Aorta (tissue), 5 donors: ENCODE data around the gene EPHA6. TPM values are rescaled to one million over a fixed set of nuclear protein-coding genes. Genes with fewer than 3 reads are reported as not detected.

Experiments used
- ATAC-seq: fragments of 200-7000 bp; cut with Tn5 transposase; one replicate; pipeline ENCODE4 v1.9.1; 2022; ENCODE audit warnings: moderate library complexity; ENCODE audit not compliant: low FRiP score
- DNase-seq, 2 donors: peaks; one replicate each; pipeline ENCODE4 v3.0.0-alpha.2; 2020
- H3K27ac ChIP-seq, 2 donors: one replicate each; pipeline ENCODE4 v1.5.1; 2013; ENCODE audit warnings: low read length in 2 of 2, mild to moderate bottlenecking in 2 of 2, moderate library complexity in 2 of 2, control low read depth in 1 of 2, inconsistent platforms in 1 of 2, low read depth in 1 of 2
- H3K27me3 ChIP-seq, 2 donors: one replicate each; pipeline ENCODE4 v1.6.1; 2013; ENCODE audit warnings: control low read depth in 1 of 2, low read length in 1 of 2, mild to moderate bottlenecking in 1 of 2, moderate library complexity in 1 of 2; ENCODE audit not compliant: insufficient read depth in 2 of 2, control insufficient read depth in 1 of 2
- H3K36me3 ChIP-seq, 2 donors: one replicate each; pipeline ENCODE4 v1.6.1; 2013; ENCODE audit warnings: control low read depth in 1 of 2, low read length in 1 of 2, mild to moderate bottlenecking in 1 of 2; ENCODE audit not compliant: insufficient read depth in 2 of 2, control insufficient read depth in 1 of 2
- H3K4me1 ChIP-seq, 2 donors: one replicate each; pipeline ENCODE4 v1.6.1; 2013; ENCODE audit warnings: low read length in 2 of 2, control low read depth in 1 of 2, mild to moderate bottlenecking in 1 of 2, moderate library complexity in 1 of 2; ENCODE audit not compliant: insufficient read depth in 2 of 2, control insufficient read depth in 1 of 2
- H3K4me3 ChIP-seq, 2 donors: one replicate each; pipeline ENCODE4 v1.5.1; 2013; ENCODE audit warnings: low read length in 2 of 2, control low read depth in 1 of 2, mild to moderate bottlenecking in 1 of 2
- H3K9me3 ChIP-seq: one replicate; pipeline ENCODE4 v1.6.1; 2013; ENCODE audit warnings: mild to moderate bottlenecking, low read length; ENCODE audit not compliant: control insufficient read depth
- WGBS, 2 donors: extraction: QIAGEN DNeasy Blood & Tissue Kit; methylation state at CpG; one replicate each; pipeline ENCODE4 v1.1.7; 2013; 5-methylcytosine and 5-hydroxymethylcytosine counted together
- intact Hi-C, 2 donors: fragments of 100-400 bp; cut with DNase I; formaldehyde crosslinking; loops; one replicate each; pipeline versions ENCODE4 v1.14.2 to v1.15.0; 2022
- polyA plus RNA-seq, 2 donors: library from polyadenylated mRNA; stranded (reverse); fragments of 200-250 nt; gene quantifications; one replicate each; pipeline ENCODE4 v1.2.3, GENCODE V29; 2013
- total RNA-seq, 2 donors: library from RNA; stranded (reverse); fragmentation: NEBNext Ultra II Directional; extraction: Animal tissue kit (Norgen Biotek cat#: 25700); gene quantifications; one replicate each; pipeline ENCODE4 v1.2.1, GENCODE V29; 2021
- donor health status: healthy with polysubstance abuse.
- donor health status: Bipolar disorder and iron deficiency.
- donor health status: DM: no; HTN: no; CAD: no.
- donor health status: DM: no; HTN: no; CAD: no.
- donor health status: DM: yes; HTN: yes; CAD: no.

The EPHA6 gene
- total and polyA plus RNA-seq, 4 donors = 0.33 to 2.8 (median 1.8) TPM; not detected in 1

GRCh38 chr3:97662762-97663161 lies 848.4 kb downstream of the EPHA6 start:
- no peaks in the 10 kb centered on the region for H3K4me1 ChIP-seq
- H3K27me3 ChIP-seq = no peaks in the 10 kb centered on the region
- no peak overlapping the region for H3K27ac ChIP-seq
- no peaks in the 10 kb centered on the region for H3K36me3 ChIP-seq
- no peaks in the 10 kb centered on the region for H3K9me3 ChIP-seq
- H3K4me3 ChIP-seq = no peak overlapping the region
- DNase-seq (no peak), ATAC-seq (no peak)
- 60 to 61% methylated on average over 3 of the region's 3 CpGs for WGBS, 2 donors
- intact Hi-C loops = no loop called here

GRCh38 chr3:97665896-97666295 lies 851.5 kb downstream of the EPHA6 start:
- ATAC-seq (no peak), DNase-seq (no peak)
- Histone ChIP-seq H3K36me3 (no peaks in the 10 kb centered on the region), H3K4me1 (no peaks in the 10 kb centered on the region), H3K27ac (no peak overlapping the region), H3K9me3 (no peaks in the 10 kb centered on the region), H3K27me3 (no peaks in the 10 kb centered on the region), H3K4me3 (no peak overlapping the region)
- WGBS, 2 donors = 87% methylated on average over 5 of the region's 5 CpGs
- intact Hi-C loops = no loop called here

- WGBS, 2 donors = 77 to 82% methylated on average over 4 of the region's 4 CpGs
- intact Hi-C loops = no loop called here
- ATAC-seq = no peak
These were observed 856.6 kb downstream of the EPHA6 start for GRCh38 chr3:97670952-97671351.

GRCh38 chr3:97673357-97673997 lies 859.1 kb downstream of the EPHA6 start:
- H3K27ac ChIP-seq = no peak overlapping the region
- WGBS, 2 donors = 59 to 72% methylated on average over 3 of the region's 3 CpGs
- no peaks in the 10 kb centered on the region for H3K36me3 ChIP-seq
- DNase-seq (no peak), ATAC-seq (no peak)
- H3K4me3 ChIP-seq = no peak overlapping the region
- H3K9me3 ChIP-seq = no peaks in the 10 kb centered on the region
- H3K4me1 ChIP-seq = peaks cover 0 to 5% of the 10 kb centered on the region in 2 donors
- no peaks in the 10 kb centered on the region for H3K27me3 ChIP-seq
- intact Hi-C loops = no loop called here

More at GRCh38 chr3:97670952-97671351, 856.6 kb downstream of the EPHA6 start:
- H3K4me3 ChIP-seq = no peak overlapping the region
- H3K27me3 ChIP-seq = no peaks in the 10 kb centered on the region
- H3K4me1 ChIP-seq = peaks cover 0 to 5% of the 10 kb centered on the region in 2 donors
- no peaks in the 10 kb centered on the region for H3K9me3 ChIP-seq
- H3K36me3 ChIP-seq = no peaks in the 10 kb centered on the region
- H3K27ac ChIP-seq = no peak overlapping the region
- DNase-seq = no peak

GRCh38 chr3:97674461-97674860 lies 860.1 kb downstream of the EPHA6 start:
- intact Hi-C loops = no loop called here
- WGBS, 2 donors = 78 to 82% methylated on average over 2 of the region's 2 CpGs
- Histone ChIP-seq H3K36me3 (no peaks in the 10 kb centered on the region), H3K4me3 (no peak overlapping the region), H3K27ac (no peak overlapping the region), H3K9me3 (no peaks in the 10 kb centered on the region), H3K4me1 (peaks cover 0 to 5% of the 10 kb centered on the region in 2 donors), H3K27me3 (no peaks in the 10 kb centered on the region)
- DNase-seq (no peak), ATAC-seq (no peak)

- DNase-seq (no peak), ATAC-seq (no peak)
- H3K27ac ChIP-seq = no peak overlapping the region
- no peak overlapping the region for H3K4me3 ChIP-seq
- intact Hi-C loops = no loop called here
- no peaks in the 10 kb centered on the region for H3K27me3 ChIP-seq
- no peaks in the 10 kb centered on the region for H3K9me3 ChIP-seq
- no peaks in the 10 kb centered on the region for H3K36me3 ChIP-seq
- no peaks in the 10 kb centered on the region for H3K4me1 ChIP-seq
These were observed 865.8 kb downstream of the EPHA6 start for GRCh38 chr3:97680210-97680609.

GRCh38 chr3:97680696-97681095 lies 866.3 kb downstream of the EPHA6 start:
- no peaks in the 10 kb centered on the region for H3K36me3 ChIP-seq
- no peaks in the 10 kb centered on the region for H3K27me3 ChIP-seq
- no peak overlapping the region for H3K27ac ChIP-seq
- ATAC-seq (no peak), DNase-seq (no peak)
- H3K9me3 ChIP-seq = no peaks in the 10 kb centered on the region
- H3K4me3 ChIP-seq = no peak overlapping the region
- intact Hi-C loops = no loop called here
- no peaks in the 10 kb centered on the region for H3K4me1 ChIP-seq

- Histone ChIP-seq H3K9me3 (peaks cover 2% of the 10 kb centered on the region), H3K27me3 (no peaks in the 10 kb centered on the region), H3K4me3 (no peak overlapping the region), H3K4me1 (no peaks in the 10 kb centered on the region), H3K36me3 (no peaks in the 10 kb centered on the region), H3K27ac (no peak overlapping the region)
- no peak for ATAC-seq
- intact Hi-C loops = no loop called here
- no peak for DNase-seq
- 76 to 81% methylated on average over 4 of the region's 4 CpGs for WGBS, 2 donors
These were observed 870.1 kb downstream of the EPHA6 start for GRCh38 chr3:97684490-97684889.

GRCh38 chr3:97686258-97686657 lies 871.9 kb downstream of the EPHA6 start:
- Histone ChIP-seq H3K36me3 (no peaks in the 10 kb centered on the region), H3K27me3 (no peaks in the 10 kb centered on the region), H3K27ac (no peak overlapping the region), H3K9me3 (peaks cover 2% of the 10 kb centered on the region), H3K4me3 (no peak overlapping the region), H3K4me1 (no peaks in the 10 kb centered on the region)
- intact Hi-C loops = no loop called here
- no peak for DNase-seq
- ATAC-seq = no peak
